CD14-positive monocyte (primary cell): Measurements from ENCODE around the gene GOSR1. TPM values are rescaled to one million over a fixed set of nuclear protein-coding genes. Genes with fewer than 3 reads are reported as not detected.
"Not testable (repeated sequence)": the region's sequence is repeated elsewhere in the genome, so short reads cannot be mapped to it uniquely, and the experiment has no call there.

Experiments
- DNase-seq, 3 donors: peaks; one replicate each; pipeline ENCODE4 v3.0.0-alpha.2; 2011 to 2022
- H2AFZ ChIP-seq: 2 replicates; pipeline ENCODE4 v1.6.0; 2012; ENCODE audit warnings: mild to moderate bottlenecking, low read depth, low read length, inconsistent platforms; ENCODE audit not compliant: insufficient read depth, poor library complexity, severe bottlenecking
- H3K27ac ChIP-seq, 2 donors: 1 replicate in 1 of 2; 2 replicates in 1 of 2; pipeline ENCODE4 v1.5.1; 2012 to 2013; ENCODE audit warnings: low read length in 2 of 2, control low read depth in 1 of 2, inconsistent platforms in 1 of 2, low read depth in 1 of 2, mild to moderate bottlenecking in 1 of 2
- H3K27me3 ChIP-seq, 2 donors: one replicate each; pipeline versions ENCODE4 v1.6.0 to v1.6.1; 2011 to 2013; ENCODE audit warnings: low read length in 2 of 2; ENCODE audit not compliant: control insufficient read depth in 2 of 2, insufficient read depth in 2 of 2
- H3K36me3 ChIP-seq, 2 donors: replicated peaks in 1 of 2; 1 replicate in 1 of 2; 2 replicates in 1 of 2; pipeline versions ENCODE4 v1.5.1 to v1.6.1; 2012 to 2013; ENCODE audit warnings: low read length in 2 of 2, control low read depth in 1 of 2, inconsistent platforms in 1 of 2, mild to moderate bottlenecking in 1 of 2; ENCODE audit not compliant: insufficient read depth in 2 of 2, control insufficient read depth in 1 of 2
- H3K4me1 ChIP-seq, 2 donors: 1 replicate in 1 of 2; 2 replicates in 1 of 2; pipeline versions ENCODE4 v1.5.1 to v1.6.1; 2012 to 2013; ENCODE audit warnings: low read length in 2 of 2, control low read depth in 1 of 2, inconsistent platforms in 1 of 2, mild to moderate bottlenecking in 1 of 2, moderate library complexity in 1 of 2; ENCODE audit not compliant: insufficient read depth in 2 of 2, control insufficient read depth in 1 of 2
- H3K4me2 ChIP-seq: replicated peaks from 2 replicates; pipeline ENCODE3; 2012; ENCODE audit warnings: low read length, moderate library complexity, mild to moderate bottlenecking; ENCODE audit not compliant: poor library complexity, severe bottlenecking; ENCODE audit errors: extremely low read depth
- H3K4me3 ChIP-seq, 3 experiments: fragments of 200-600 bp in 1 of 3; sonication (generic) in 1 of 3; replicated peaks in 1 of 3; 1 replicate in 2 of 3; 2 replicates in 1 of 3; pipeline ENCODE4 v1.5.1; 2011 to 2013; ENCODE audit warnings: low read length in 3 of 3, mild to moderate bottlenecking in 3 of 3, control low read depth in 2 of 3, low read depth in 2 of 3, inconsistent platforms in 1 of 3, moderate library complexity in 1 of 3
- H3K79me2 ChIP-seq: 2 replicates; pipeline ENCODE4 v1.6.0; 2012; ENCODE audit warnings: mild to moderate bottlenecking, control low read depth, inconsistent platforms, low read length, moderate library complexity; ENCODE audit not compliant: insufficient read depth
- H3K9ac ChIP-seq: 2 replicates; pipeline ENCODE4 v1.6.0; 2017; ENCODE audit warnings: low read length, mild to moderate bottlenecking; ENCODE audit not compliant: insufficient read depth, poor library complexity, severe bottlenecking
- H3K9me3 ChIP-seq, 2 donors: replicated peaks in 1 of 2; 1 replicate in 1 of 2; 2 replicates in 1 of 2; pipeline versions ENCODE4 v1.5.1 to v1.6.1; 2012 to 2013; ENCODE audit warnings: low read length in 2 of 2, control low read depth in 1 of 2; ENCODE audit not compliant: control insufficient read depth in 1 of 2, insufficient read depth in 1 of 2
- H4K20me1 ChIP-seq: 2 replicates; pipeline ENCODE4 v1.6.0; 2012; ENCODE audit warnings: mild to moderate bottlenecking, low read length, control low read depth, moderate library complexity; ENCODE audit not compliant: insufficient read depth
- H3K27ac Mint-ChIP-seq, 7 donors: one replicate each; pipeline ENCODE4 v1.8.0; 2020; ENCODE audit warnings: mild to moderate bottlenecking in 7 of 7, mixed read lengths in 7 of 7, moderate library complexity in 6 of 7, inconsistent platforms in 2 of 7
- H3K27me3 Mint-ChIP-seq, 3 donors: one replicate each; pipeline ENCODE4 v1.8.0; 2021 to 2022; ENCODE audit warnings: low read depth in 3 of 3, mild to moderate bottlenecking in 3 of 3, mixed read lengths in 3 of 3, moderate library complexity in 3 of 3, inconsistent platforms in 1 of 3
- H3K36me3 Mint-ChIP-seq, 2 donors: one replicate each; pipeline ENCODE4 v1.8.0; 2020; ENCODE audit warnings: mixed read lengths in 2 of 2, inconsistent platforms in 1 of 2, mild to moderate bottlenecking in 1 of 2
- H3K4me1 Mint-ChIP-seq: one replicate; pipeline ENCODE4 v1.8.0; 2020; ENCODE audit warnings: mild to moderate bottlenecking, mixed read lengths
- H3K4me3 Mint-ChIP-seq, 2 donors: one replicate each; pipeline ENCODE4 v1.8.0; 2020; ENCODE audit warnings: mild to moderate bottlenecking in 2 of 2, mixed read lengths in 2 of 2, moderate library complexity in 1 of 2
- H3K9me3 Mint-ChIP-seq, 7 donors: one replicate each; pipeline ENCODE4 v1.8.0; 2020 to 2022; ENCODE audit warnings: mixed read lengths in 7 of 7, mild to moderate bottlenecking in 6 of 7, moderate library complexity in 6 of 7, inconsistent platforms in 2 of 7
- CTCF ChIP-seq: fragments of 200-600 bp; IDR thresholded peaks from one replicate; pipeline ENCODE4 v1.8.0; 2022; ENCODE audit warnings: antibody characterized with exemption, mild to moderate bottlenecking
- WGBS: methylation state at CpG from one replicate; pipeline ENCODE4 v1.1.5; 2013; ENCODE audit warnings: missing lambda C conversion rate; ENCODE audit not compliant: insufficient coverage; 5-methylcytosine and 5-hydroxymethylcytosine counted together
- intact Hi-C, 2 donors: fragments of 100-400 bp; cut with micrococcal nuclease; formaldehyde crosslinking; loops; one replicate each; pipeline versions ENCODE4 v1.15.0 to v1.15.1; 2023
- polyA plus RNA-seq, 3 donors: library from polyadenylated mRNA; depleted of rRNA in 1 of 3; unstranded in 2 of 3; stranded (reverse) in 1 of 3; fragments of 300-500 nt in 2 of 3; fragments of >200 nt in 1 of 3; fragmentation: Illumina TruSeq in 2 of 3; gene quantifications; 1 replicate in 2 of 3; 2 replicates in 1 of 3; pipeline ENCODE4 v1.2.3, GENCODE V29; 2012 to 2021

The GOSR1 gene
- polyA plus RNA-seq, 3 donors, result 12.6 to 35.7 (median 20.9) TPM

- peaks cover 1 to 8% (median 7%) of the 10 kb centered on the region in 3 donors for H3K27me3 Mint-ChIP-seq
- DNase-seq, result no peak
- H3K4me3 ChIP-seq, result no peak overlapping the region
- H3K36me3 Mint-ChIP-seq, result no peaks in the 10 kb centered on the region
- intact Hi-C loops, result no loop called here
- no peak overlapping the region for H3K4me3 Mint-ChIP-seq
- H3K27ac ChIP-seq, result no peak overlapping the region
- H3K9ac ChIP-seq, result no peak overlapping the region
- WGBS, result no CpG with 5 or more reads among the region's 2 CpGs
- no peak overlapping the region for H3K4me2 ChIP-seq
- H3K36me3 ChIP-seq, result no peaks in the 10 kb centered on the region
- H3K9me3 Mint-ChIP-seq, result no peaks in the 10 kb centered on the region
- H3K4me1 Mint-ChIP-seq, result no peaks in the 10 kb centered on the region
- H4K20me1 ChIP-seq, result no peaks in the 10 kb centered on the region
- H2AFZ ChIP-seq, result no peak overlapping the region
- no peak overlapping the region for H3K27ac Mint-ChIP-seq
- H3K4me1 ChIP-seq, result no peaks in the 10 kb centered on the region
- H3K27me3 ChIP-seq, result no peaks in the 10 kb centered on the region
- TF ChIP-seq CTCF, result no peak
- H3K79me2 ChIP-seq, result no peaks in the 10 kb centered on the region
- H3K9me3 ChIP-seq, result no peaks in the 10 kb centered on the region
Observed at GRCh38 chr17:30570191-30570590, 93.0 kb downstream of the GOSR1 start.

- Histone ChIP-seq H3K9ac (no peak overlapping the region), H3K4me2 (no peak overlapping the region), H3K4me1 (no peaks in the 10 kb centered on the region), H3K36me3 (no peaks in the 10 kb centered on the region), H3K27ac (no peak overlapping the region), H3K27me3 (no peaks in the 10 kb centered on the region), H4K20me1 (no peaks in the 10 kb centered on the region), H2AFZ (no peak overlapping the region), H3K9me3 (no peaks in the 10 kb centered on the region), H3K79me2 (no peaks in the 10 kb centered on the region), H3K4me3 (no peak overlapping the region)
- no peak overlapping the region for H3K27ac Mint-ChIP-seq
- no peak for DNase-seq
- TF ChIP-seq CTCF, result no peak
- no peaks in the 10 kb centered on the region for H3K4me1 Mint-ChIP-seq
- H3K4me3 Mint-ChIP-seq, result no peak overlapping the region
- peaks cover 1 to 8% (median 7%) of the 10 kb centered on the region in 3 donors for H3K27me3 Mint-ChIP-seq
- no peaks in the 10 kb centered on the region for H3K9me3 Mint-ChIP-seq
- H3K36me3 Mint-ChIP-seq, result no peaks in the 10 kb centered on the region
- intact Hi-C loops, result no loop called here
- WGBS, result 37% methylated on average over 7 of the region's 9 CpGs
Observed at GRCh38 chr17:30570596-30571265, 93.5 kb downstream of the GOSR1 start.

GRCh38 chr17:30571404-30571803 lies 94.2 kb downstream of the GOSR1 start:
- H3K79me2 ChIP-seq, H3K27ac Mint-ChIP-seq, H3K4me1 ChIP-seq, H3K27ac ChIP-seq, H3K9ac ChIP-seq, H3K27me3 Mint-ChIP-seq, H3K9me3 Mint-ChIP-seq, H2AFZ ChIP-seq, DNase-seq, intact Hi-C loops, H3K4me2 ChIP-seq, H3K4me3 ChIP-seq, H3K36me3 Mint-ChIP-seq, H3K36me3 ChIP-seq, H3K4me3 Mint-ChIP-seq, H4K20me1 ChIP-seq, H3K27me3 ChIP-seq, H3K4me1 Mint-ChIP-seq, H3K9me3 ChIP-seq: not testable (repeated sequence)
- 97% methylated on average over 11 of the region's 14 CpGs for WGBS
